GM21381 (cell line): ENCODE results near the gene TNNT2.

Experiments used
- ATAC-seq: cut with Tn5 transposase; IDR thresholded peaks from one replicate; pipeline ENCODE4 v1.9.1; 2021; ENCODE audit warnings: mild to moderate bottlenecking, moderate library complexity; ENCODE audit not compliant: unreplicated experiment

The TNNT2 gene

DNA sequence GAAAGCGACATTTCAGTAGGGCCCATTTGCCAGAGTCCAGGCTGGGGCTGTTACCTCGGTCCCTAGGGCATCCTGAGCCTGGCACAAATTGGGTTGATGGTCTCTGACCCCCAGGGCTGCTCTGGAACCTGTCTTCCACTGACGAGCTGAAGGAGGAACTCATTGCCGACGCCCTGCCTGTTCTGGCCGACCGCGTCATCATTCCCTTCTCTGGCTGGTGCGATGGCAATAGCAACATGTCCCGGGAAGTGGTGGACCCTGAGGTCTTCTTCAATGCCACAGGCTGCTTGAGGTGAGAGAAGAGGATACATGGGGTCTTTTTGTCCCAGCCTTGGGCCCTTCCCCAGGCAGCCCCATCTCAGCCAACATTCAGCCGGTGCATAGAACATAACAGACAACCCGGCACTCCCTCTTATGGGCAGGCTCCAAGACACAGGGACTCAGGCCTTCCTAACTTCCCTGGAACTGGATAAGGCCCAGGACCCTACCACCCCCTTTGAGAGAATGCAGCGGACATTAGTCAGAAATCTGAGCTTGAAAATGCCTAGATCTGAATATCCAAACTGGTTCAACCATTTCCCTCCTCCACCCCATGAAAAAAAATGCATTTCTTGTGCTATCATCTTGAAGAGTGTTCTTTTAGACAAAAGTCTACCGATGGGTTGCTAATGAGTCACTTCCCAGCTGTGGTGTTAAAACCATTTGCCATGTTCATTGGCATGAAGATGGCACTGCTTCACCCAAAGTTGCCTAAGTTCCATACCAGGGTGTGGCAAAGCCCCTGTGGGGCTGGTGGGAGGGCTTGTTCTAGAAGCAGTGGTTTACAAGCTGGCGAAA lies 58.8 kb downstream of the TNNT2 start:
- no peak for ATAC-seq

DNA sequence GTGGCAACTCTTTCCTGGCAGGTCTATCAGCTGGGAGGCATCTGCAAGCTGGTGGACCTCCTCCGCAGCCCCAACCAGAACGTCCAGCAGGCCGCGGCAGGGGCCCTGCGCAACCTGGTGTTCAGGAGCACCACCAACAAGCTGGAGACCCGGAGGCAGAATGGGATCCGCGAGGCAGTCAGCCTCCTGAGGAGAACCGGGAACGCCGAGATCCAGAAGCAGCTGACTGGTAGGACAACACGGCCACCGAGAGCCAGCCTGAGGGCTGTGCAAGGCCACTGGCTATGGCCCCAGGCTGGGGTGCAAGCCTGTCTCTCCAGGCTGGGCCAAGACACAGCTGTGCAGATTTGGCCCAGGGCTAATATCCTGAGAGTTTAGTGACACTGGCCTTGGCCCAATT lies 59.9 kb downstream of the TNNT2 start:
- ATAC-seq = no peak

DNA sequence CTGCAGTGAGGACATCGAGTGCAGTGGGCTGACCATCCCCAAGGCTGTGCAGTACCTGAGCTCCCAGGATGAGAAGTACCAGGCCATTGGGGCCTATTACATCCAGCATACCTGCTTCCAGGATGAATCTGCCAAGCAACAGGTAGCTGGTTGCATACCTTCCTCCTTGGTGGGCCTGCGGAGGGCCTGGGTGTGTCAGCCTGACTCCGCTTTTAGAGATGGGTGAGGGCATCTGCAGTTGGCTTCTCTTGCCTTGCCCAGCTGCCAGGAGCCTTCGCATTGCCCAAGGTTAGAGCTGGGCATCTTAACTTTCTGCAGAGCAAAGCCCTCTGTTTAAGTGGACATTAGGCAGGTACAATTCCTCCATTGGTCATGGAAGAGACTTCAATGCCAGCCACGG lies 60.9 kb downstream of the TNNT2 start:
- no peak for ATAC-seq

DNA sequence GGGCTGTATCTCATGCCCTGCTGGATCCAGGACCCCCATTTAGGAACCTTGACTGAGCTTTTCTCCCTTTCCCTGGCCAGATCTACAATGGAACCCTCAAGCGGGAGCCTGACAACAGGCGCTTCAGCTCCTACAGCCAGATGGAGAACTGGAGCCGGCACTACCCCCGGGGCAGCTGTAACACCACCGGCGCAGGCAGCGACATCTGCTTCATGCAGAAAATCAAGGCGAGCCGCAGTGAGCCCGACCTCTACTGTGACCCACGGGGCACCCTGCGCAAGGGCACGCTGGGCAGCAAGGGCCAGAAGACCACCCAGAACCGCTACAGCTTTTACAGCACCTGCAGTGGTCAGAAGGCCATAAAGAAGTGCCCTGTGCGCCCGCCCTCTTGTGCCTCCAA lies 64.4 kb downstream of the TNNT2 start:
- ATAC-seq = no peak

GRCh38 chr1:201312298-201312697 lies 65.2 kb downstream of the TNNT2 start:
- no peak for ATAC-seq

GRCh38 chr1:201311356-201312011 lies 66.0 kb downstream of the TNNT2 start:
- no peak for ATAC-seq

DNA sequence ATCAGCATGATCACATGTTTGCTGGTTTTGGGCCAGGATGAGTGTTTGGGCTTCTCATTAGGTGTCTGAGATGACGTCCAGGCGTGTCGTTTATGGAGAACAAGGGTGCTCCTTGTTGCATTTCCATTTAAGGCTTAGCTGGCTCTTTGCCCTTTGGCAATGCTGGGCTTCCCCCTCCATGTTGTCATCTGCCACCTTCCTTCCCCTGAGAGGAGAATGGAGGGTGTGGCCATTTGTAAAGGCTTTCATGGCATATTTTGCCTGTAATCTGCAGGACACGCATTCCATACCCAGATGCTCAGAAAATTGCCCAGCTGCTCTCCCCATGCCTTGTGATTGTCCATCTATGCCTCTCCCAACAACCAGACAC lies 66.5 kb downstream of the TNNT2 start:
- no peak for ATAC-seq

DNA sequence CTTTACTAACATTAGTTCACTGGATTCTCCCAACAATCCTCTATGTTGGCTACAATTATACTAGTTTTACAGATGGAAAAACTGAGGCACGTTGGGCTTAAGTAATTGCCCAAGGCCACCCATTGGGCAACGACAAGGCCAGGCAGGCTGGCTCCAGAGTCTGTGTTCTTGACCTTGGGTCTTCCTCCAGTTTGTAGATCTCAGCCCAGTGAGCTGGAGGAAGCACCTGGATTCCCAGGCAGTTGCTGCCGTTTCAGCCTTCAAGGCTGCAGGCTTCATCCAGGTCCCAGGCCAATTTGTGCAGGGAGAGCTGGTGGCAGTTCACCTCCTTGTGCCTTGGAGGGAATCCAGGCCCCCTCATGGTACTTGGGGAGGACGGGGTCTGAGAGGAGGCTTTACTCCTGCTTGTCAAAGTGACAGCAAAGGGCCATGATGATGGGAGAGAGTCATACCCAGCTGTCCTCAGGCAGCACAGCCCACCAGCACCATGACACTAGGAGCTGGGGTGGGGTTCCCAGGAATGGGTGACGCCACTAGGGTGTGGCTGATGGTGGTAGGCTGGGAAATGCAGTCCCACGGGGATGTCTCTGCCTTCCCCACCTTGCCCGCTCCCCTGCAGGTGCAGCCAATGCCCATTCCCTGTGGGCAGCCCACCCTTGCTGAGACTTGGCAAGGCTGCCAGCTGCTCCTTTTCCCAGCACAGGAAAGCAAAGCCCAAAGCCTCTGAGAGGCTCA lies 67.1 kb downstream of the TNNT2 start:
- ATAC-seq = no peak

DNA sequence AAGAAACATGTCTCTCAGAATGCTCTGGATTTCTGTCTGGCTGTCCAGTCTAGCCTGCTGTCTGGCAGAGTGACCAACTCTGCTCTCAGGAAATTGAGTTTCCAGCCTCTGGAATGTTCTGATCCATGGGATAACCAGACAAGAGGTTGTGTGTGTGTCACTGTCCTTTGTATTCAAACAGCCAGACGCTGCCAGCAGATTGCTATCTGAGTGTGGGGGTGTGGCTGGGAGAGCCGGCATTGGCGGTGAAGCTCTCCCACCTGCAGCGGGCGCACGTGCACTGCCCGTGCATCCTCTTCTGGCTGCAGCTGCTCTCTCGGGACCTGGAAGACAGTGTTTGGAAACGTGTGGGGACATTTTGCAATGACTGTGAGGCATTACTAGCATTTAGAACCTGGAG lies 68.1 kb downstream of the TNNT2 start:
- no peak for ATAC-seq
